ENCODE results near the gene BCOR.

The BCOR gene

DNA sequence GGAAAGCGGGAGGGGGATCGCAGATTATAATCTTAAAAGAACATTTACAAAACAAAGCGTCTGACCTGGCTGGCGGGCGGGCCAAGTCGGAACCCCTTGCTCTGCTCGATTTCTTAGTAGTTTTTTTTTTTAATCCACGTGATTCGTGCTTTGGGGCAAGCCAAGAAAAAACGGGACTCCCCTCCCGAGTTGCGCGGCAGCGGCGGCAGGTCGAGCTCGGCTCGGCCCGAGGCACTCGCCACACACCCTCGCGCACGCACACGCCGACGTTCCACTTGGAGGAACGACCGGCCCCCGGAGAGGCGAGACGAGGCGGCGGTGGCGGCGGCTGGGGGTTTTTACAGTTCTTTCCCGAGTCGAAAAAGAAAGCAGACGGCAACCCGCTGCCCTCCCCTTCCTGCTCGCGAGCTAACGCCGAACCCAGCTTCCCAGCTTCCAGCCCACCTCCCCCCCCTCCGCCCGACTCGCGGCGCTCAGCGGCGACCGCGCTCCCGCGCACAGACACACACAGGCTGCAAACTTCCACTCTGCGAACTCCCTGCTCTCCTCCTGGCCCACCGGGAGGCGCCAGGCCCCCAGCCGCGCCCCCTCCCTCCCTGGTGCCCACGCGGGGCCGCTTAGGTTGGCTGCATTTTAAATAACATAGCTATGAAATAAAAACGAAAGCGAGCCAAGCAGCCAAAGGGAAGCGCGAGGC is 1.2 kb downstream of the BCOR start:
- DNase-seq, result no peak

DNA sequence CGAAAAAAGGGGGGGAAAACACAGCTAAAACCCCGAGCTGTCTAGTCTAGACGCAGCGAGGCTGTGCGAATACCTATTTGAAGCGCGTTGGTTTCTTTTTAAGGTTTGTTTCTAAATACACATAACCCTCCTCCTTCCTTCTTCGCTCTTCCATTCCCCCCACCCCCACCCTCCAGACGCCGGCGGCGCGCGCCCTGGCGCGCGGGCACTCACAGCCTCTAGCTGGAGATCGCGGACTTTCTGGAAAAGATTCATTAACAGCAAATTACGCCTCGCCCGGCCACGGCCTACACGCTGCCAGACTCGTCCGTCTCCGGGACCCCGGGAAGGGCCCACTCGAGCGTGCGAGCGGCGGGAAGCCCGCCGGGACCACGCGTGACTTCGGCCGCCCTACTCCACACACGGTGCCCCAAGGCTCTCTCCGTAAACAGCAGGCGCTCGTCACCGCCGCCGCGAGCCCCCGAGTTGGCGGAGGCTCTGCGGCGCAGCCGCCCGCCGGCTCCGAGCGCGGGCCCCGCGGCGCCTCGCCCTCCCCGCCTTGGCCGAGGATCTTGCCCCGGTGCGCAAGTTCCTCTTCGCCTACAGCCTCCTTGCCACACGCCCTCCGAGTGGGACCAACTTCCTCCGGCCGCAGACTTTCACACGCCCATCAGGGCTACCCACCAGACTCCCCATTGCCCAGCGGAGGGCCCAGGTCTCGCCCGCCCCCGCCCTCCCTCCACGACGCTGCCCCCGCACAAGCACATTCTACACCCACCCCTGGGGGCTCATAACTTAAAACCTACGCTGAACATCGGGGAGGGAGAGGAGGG is 2.0 kb downstream of the BCOR start:
- no peak for DNase-seq

- DNase-seq, result no peak
These were observed 2.7 kb downstream of the BCOR start for GRCh38 chrX:40094900-40095582.

- no peak for DNase-seq
These were observed 3.5 kb downstream of the BCOR start for GRCh38 chrX:40094041-40094899.

GRCh38 chrX:40093586-40093985 is 4.2 kb downstream of the BCOR start:
- no peak for DNase-seq

GRCh38 chrX:40092808-40093435 is 4.8 kb downstream of the BCOR start:
- no peak for DNase-seq

- DNase-seq, result no peak
These were observed 5.9 kb downstream of the BCOR start for GRCh38 chrX:40091691-40092421.

DNA sequence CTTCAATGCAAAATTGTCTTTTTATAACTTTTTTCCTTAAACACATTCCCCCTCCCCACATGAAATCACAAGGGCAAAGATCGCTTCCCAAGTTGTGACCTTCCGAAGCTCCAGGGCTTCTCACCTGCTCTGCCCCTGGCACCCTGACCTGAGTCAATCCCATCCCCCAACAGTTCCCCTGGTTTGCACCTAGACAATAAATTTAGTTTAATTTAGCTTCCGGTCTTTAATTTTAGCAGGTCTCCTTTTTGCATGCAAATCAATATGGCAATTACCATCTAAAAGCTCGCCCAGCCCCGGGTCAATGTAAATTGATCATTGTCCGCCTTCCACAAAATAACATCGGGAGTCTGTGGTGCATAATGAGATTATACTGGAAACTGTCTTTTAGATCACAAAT is 6.8 kb downstream of the BCOR start:
- no peak for DNase-seq

DNA sequence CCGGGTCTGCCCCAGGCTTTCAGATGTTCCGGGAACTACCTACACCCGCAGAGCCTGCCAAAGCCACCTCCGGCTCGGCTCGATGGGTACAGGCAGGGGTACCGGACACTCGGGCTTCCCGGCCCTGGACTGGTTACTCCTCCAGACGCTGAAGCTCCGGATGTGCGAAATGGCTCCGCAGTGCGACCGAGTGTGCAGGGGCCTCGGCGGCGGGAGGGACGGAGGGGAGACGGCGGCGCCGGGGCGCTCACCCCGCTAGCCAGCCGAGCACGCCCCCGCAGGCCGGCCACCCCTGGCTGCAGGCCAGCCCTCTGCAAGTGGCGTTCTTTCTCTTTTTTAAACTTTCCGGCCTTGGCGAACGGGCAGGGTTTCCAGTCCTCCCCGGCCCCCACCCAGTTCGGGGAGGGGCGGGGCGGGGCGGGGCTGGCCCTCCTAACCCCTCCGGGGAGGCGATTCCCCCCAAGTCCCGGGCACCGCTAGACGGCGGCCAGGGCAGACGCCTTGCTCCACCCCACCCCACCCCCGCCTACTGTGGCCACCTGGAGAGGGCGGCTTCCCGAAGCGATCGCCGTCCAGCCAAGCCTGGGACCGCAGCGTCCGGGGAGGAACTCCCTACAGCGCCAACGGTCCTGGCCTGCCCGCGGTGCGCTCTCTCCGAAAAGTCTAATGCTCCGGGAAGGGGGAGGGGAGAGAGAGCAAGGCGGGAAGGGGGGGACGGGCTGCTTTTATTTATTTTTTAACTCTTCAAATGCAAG is 7.5 kb downstream of the BCOR start:
- DNase-seq, result no peak

DNA sequence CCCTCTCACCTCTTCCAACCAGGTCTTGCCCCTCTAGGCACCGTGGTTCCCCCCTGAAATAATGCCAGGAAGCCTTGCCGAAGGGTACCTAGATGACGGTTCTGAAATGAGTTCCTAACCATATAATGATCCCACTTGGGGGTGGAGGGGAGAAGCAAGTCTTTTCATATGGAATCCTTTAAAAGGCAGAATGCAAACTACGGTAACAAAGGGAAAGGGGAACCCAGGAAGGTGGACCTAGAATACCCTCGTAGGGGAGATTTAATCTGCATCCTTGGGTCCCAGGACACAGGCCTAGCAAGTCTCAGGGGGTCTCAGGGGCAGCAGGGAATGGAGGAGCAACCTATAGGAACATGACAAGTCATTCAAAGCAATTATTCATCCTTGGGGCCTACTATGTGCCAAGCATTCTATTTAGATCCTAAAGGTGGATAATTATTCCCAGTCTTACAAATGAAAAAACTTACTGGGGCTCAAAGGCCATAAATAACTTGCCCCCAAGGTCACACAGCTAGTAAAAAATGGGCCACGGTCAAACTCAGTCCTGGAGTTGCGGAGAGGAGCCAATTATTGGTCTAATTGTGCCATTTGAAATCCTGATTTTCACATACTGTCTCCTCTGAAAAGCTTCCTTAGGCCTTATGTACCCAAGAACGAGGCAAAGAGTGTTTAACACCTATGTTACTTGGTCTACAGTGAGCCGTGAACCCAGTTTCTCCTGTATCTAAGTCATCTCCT is 8.8 kb downstream of the BCOR start:
- DNase-seq, result no peak

- no peak for DNase-seq
These were observed 9.5 kb downstream of the BCOR start for GRCh38 chrX:40088299-40088625.

- DNase-seq, result no peak
These were observed 10.1 kb downstream of the BCOR start for GRCh38 chrX:40087425-40088298.

GRCh38 chrX:40086569-40087335 is 11.0 kb downstream of the BCOR start:
- DNase-seq, result no peak

DNA sequence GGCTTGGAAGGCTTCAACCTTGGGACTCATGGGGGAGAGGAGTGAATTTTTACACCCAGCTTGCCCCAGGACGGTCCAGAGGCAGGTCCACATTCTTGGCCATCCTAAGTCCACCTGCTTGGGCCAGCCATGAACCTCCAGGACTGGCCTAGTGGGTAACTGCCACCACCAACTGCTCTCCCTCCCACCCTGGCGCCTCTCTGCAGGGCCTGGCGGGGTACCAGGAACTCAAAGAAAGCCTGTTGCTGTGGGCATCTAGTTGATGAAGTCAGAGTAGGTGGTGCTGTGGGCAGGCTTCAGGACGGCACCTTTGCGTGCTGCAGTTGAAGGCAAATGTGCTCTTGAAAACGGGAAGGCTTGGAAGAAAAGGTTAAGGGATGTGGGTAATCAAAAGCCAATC is 12.0 kb downstream of the BCOR start:
- no peak for DNase-seq

- DNase-seq, result no peak
These were observed 12.6 kb downstream of the BCOR start for GRCh38 chrX:40085102-40085551.

- no peak for DNase-seq
These were observed 13.2 kb downstream of the BCOR start for GRCh38 chrX:40084471-40085101.

- no peak for DNase-seq
These were observed 13.8 kb downstream of the BCOR start for GRCh38 chrX:40083979-40084359.
